ENCODE measurements around the gene PPP1CB. TPM values are rescaled to one million over a fixed set of nuclear protein-coding genes. Genes with fewer than 3 reads are reported as not detected.

PPP1CB gene
- total RNA-seq, 1 donor from 2014 or later = 570 TPM

DNA sequence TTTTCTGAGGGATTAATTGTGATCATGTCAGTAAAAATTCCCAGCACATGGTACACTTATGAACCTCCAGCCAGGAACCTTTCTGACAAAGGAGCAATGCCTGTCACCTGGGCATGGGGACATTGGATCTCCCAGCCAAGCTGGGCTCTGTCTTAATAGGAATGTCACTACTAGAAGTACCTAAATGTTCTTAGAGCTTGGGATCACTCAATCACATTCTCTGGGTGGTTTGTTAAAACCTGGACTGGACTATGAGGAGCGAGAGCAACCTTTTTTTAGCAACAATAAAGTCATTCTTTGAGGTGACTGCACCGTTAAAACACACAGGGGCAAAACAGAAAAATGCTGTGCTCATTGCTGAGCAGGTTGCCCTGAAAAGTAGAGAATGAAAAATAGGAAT is 6.4 kb upstream of the PPP1CB start:
- DNase-seq (ENCODE audit: low read depth) = no peak

DNA sequence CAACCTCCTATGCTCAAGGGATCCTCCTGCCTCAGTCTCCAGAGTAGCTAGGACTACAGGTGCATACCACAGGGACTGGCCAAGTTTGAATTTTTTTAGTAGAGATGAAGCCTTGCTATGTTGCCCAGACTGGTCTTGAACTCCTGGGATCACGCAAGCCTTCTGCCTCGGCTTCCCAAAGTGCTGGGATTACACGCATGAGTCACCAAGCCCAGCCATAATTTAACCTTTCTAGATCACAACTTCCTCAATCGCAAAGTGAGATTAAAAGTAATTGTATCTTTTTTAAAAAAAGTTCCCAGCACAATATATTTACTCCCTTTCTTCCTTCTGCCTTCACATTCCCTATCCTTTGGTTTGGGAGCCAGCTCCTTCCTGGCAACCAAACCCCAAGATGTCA is 5.8 kb upstream of the PPP1CB start:
- no peak for DNase-seq (ENCODE audit: low read depth)

DNA sequence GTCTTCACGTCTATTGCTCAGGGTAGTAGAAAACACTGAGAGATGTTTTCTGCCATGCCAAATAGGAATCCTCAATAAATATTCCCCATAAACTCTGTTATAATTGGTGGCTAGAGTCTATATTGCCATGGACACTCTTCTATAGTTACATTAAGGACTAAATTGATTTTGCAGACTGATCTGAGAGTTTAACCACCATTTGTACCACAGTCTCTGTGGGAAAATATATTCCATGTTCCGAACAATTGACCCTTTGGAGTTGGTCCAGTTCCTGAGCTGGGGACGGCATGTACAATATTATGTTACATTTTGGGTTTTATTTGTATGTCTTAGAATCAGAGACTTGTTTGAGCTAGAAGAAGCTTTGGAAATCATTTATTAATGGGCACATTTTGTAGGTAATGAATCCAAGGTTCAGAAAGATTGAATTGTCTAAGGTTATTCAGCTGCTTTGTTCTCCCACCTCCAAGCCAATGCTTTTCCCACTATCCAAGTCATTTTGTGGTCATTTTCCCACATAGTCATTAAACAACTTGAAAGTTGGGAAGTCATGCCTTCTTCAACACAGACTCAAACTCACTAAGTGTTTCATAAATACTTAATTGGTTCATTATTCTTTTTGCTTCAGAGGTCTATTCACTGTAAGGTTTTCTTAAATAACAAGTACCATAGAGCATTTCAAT is 5.1 kb upstream of the PPP1CB start:
- peak; percentile 59 for DNase-seq (ENCODE audit: low read depth)

DNA sequence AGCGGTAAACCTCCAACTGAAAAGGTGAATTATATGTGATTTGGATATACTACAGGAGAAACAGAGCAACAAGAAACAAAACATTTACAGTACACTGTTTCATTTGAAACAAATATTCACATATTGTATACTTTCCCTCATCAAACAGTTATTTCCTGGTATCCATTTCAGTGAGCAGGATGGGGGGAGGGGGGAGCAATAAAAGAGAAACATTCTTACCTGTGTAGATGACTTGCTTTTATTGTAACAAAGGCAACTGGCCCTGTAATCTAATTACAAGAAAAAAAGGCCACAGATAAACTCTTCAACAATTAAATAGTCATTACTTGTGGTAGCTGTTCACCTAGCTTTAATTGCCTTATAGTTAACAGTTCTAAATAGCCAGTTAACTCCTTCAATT is 3.9 kb upstream of the PPP1CB start:
- DNase-seq (ENCODE audit: low read depth) = peak; percentile 36

DNA sequence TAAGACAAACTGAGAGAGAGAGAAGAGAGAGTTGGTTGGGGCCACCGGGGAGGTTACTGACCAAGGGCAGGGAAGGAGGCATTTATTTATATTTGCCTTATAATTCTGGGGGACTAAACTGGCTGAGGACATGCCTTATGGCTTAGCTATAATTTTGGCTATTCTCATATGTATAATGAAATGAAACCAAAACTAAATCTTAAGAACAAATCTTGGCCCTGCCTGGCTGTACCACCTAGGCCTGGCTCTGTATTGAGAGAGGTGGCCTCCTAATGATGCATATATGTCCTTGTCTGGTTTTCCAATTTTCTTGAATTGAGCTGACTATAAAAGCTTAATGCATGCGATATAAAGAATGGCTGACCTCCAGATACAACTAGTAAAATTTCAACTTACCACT is 3.5 kb upstream of the PPP1CB start:
- no peak for DNase-seq (ENCODE audit: low read depth)

DNA sequence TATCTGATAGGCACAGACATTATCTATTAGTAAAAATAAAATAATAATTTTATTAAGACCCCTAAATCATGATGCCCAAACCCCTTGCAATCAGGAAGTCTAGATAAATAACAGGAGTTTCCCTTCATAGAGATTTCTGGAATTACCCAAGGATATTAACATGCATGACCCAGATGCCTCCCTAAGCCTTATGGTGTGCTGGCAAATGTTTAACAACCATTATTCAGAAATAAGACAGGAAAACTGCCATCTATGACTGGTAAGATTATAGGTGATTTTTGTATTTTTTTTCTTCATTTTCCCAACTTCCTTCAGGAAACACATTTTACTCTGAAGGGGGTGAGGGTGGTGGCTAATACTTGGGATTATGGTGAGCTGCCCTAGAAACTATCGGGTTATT is 2.7 kb upstream of the PPP1CB start:
- DNase-seq (ENCODE audit: low read depth) = peak; percentile 42

DNA sequence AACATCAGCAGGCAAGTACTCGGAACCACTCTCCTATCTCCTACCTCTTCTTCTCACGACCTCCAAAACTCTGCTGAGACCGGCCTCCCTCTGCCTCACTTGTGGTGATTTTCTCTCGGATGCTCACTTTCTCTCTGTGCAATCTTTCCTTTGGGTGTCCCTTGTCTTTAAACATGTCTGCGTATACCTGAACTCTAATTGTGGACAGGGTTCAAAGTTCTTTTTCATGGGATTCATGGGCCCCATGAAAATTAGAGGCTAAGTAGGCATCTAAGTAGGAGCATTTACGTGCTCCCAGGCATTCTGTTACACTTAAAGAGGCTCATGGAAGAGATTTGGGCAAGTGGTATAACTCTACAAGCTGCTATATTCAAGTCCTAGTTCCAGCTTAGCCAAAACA is 2.1 kb upstream of the PPP1CB start:
- no peak for DNase-seq (ENCODE audit: low read depth)

DNA sequence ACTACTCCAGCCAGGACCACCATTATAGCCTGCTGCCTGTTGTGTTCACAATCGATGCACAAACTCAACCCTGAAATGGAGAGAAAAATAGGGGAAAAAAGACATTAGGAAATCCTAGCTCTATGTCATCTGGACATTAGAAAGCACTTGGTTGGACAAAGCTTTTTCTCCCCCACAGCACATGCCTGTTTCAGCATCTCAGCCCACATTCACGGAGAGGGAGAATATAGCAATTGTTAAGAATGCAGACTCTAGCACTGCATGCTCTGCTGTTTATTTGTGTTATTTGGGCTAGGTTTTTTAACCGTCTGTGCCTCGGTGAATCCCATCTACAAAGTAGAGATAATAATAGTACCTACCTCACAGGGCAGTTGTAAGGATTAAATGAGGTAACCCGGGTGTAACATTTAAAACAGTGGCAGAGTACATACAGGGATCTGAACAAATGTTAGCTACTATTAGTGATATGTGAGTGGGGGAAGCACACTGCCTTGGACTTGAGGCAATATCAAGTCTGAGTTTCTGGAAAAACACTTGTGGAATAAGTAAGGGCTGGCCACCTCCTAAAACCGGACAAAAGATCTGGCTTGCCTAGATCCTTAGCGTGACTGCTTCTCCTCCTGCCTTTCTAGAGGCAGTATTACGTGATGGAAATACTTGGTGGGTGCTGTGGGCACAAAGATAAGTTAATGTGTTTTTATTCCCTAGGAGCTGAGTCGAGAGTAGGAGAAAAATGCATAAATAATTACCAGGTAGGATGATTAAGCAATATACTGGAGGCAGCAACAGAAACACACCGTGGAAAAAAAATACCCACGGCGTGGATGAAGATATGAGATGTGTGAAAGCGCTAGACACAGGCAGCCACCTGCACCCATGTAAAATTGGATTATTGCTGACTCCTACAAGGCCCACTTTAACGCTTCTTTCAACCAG is 1.0 kb upstream of the PPP1CB start:
- peak; percentile 89 for DNase-seq (ENCODE audit: low read depth)

DNA sequence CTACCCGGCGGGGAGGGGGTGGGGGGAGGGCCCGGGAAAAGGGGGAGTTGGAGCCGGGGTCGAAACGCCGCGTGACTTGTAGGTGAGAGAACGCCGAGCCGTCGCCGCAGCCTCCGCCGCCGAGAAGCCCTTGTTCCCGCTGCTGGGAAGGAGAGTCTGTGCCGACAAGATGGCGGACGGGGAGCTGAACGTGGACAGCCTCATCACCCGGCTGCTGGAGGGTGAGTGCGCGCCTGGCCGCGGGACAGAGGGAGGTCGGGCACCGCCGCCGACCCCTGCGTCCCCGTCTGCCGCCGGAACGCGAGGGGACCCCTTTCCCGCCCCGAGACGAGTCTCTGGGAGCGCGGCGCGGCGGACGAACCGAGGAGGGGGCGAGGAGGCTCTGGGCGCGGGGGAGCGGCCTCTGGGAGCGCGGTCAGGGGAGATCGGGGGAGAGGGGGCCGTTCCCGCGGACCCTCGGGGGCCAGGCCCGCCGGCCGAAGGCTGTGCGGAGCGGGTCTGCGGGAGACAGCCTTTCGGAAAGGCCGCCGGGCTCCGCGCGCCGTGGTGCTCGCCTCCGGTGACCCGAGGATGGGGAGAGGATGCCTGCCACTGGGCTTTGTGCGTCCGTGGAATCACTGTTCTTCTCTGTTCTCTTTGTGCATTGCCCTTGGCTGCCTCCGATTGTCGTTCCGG is 463 bp downstream of the PPP1CB start:
- DNase-seq (ENCODE audit: low read depth) = no peak

DNA sequence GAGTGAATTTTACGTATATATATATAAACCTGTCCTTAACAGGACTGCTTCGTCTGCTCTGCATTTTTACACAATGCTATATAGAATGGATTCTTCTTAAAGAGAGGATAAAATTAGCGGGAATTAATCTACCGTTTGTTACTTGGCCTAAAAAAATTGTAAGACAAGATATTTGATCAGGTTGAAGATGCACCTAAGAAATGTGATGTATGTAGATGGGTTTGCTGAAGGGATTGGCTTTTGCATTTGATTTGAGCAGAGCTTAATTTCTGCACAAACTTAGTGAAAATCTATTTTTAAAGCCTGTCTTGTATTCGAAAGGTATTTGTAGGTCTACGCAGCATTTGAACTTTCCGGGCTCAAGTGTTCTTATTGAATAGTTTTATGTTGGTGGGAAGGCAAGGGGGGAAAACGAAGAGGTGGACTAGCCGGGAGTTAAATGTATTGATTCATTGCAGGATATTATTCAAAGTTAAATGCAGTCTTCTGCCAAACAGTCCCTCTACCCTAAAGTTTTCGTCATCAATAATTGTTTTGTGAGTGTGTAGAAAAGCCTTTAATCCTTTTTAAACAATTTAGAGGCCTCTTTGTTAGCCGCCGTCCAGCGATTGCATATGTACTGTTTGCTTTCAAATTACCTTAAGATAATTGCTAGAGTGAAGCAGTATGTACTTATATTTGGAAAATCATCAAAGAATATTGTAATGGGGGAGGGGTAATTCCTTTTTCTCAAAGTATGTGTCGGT is 1.2 kb downstream of the PPP1CB start:
- DNase-seq (ENCODE audit: low read depth) = no peak

DNA sequence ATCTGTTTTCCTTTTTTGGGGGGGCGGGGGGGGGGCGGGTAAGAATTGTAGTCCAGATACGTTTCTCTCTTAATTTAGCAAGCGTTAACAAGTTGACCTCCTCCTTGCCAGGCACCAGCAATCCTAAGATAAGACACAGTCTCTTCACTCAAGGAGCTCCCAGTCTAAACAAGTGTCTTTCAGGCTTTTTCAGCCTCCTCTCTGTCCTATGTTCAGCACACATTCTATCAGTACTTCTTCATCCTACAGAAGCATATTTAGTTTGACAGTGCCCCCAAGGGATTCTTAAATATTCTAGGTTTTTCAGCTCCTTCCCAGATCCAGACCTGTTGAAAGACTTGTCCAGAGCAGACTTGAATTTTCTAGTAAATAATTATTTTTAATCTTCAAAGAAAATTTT is 2.7 kb downstream of the PPP1CB start:
- DNase-seq (ENCODE audit: low read depth) = no peak

DNA sequence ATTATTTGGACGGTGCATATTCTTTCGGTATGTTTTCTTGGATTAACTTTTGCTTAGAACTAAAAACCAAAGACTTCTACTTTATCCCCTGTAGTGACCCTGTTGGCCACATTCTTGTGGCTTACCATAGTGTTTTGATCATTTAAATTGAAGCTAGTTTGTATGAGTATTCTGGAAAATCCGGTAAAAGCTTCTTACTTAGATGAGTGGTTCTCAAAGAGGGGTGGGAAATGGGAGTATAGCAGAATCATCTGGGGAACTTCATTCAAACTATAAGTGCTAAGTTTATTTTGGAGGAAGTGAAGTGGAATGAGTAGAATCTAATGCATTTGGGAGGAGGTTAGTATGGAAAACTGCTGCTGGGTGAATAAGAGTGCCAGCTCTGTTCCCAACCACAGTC is 3.8 kb downstream of the PPP1CB start:
- DNase-seq (ENCODE audit: low read depth) = peak; percentile 45

DNA sequence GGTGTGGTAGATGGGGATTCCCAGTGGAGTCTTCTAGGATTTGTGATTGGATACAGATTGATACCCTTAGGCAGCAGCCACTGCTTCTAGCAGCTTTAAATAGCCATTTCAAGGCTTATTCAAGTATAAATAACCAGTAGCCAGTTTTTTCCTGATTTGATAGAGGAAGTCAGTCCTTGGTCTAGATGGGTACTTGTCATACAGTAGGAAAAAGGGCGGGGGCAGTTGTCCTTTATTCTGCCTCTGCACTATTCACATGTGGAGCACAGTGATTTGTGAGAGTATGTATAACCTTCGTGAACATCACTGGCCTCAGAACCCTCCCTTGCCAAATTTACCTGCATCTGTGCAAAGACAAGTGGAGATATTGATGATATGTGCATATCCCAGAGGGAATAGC is 6.8 kb downstream of the PPP1CB start:
- peak; percentile 41 for DNase-seq (ENCODE audit: low read depth)

DNA sequence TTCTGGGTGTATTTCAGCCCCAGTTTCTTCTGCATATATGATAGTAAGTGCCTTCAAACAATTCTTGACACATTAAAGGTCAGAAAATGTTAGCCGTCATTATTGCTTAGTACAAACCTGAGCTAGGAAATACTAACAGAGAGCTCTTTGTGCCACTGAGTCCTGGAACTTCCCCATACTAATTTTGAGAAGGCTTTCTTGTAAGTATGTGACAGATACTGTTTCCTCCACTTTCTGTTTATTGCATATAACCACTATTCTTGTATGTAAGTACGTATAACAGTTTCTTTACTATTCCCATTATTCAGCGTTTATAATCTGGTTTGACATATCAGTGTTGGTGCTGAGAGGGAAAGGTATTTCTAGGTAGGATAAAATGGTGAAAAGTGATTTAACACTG is 9.8 kb downstream of the PPP1CB start:
- no peak for DNase-seq (ENCODE audit: low read depth)

DNA sequence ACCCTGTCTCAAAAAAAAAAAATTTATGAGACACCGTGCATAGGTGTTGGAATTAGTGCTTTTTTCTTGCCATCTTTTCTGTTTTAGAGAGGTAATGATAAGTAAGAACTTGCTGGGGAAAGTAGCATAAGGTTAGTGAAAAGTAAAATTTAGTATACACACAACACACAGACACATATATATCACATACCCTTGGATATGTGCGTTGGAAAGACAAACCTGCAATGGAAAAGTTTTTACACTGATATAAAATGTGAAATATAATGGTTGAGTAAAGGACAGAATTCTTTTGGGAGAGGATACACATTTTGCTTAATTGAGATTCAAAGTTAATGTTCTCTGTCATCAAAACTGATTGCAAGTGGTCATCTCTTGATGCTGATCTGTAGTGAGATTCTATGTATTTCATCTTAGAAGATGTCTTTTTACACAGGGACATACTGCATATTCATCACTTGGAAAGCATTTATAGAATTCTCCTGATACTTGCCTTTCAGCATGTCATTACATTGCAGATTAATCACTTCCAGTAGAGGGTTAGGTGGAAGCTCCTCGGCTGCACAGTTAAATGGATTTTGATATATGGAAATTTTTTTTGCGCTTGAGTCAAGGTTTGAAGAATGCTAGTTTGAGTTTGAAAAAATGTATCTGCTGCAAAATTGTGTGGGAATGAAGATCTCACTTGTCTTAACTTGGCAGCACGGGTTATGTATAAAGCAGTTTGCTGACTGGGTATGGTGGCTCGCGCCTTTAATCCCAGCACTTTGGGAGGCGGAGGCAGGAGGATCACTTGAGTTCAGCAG is 13.5 kb downstream of the PPP1CB start:
- DNase-seq (ENCODE audit: low read depth) = no peak

DNA sequence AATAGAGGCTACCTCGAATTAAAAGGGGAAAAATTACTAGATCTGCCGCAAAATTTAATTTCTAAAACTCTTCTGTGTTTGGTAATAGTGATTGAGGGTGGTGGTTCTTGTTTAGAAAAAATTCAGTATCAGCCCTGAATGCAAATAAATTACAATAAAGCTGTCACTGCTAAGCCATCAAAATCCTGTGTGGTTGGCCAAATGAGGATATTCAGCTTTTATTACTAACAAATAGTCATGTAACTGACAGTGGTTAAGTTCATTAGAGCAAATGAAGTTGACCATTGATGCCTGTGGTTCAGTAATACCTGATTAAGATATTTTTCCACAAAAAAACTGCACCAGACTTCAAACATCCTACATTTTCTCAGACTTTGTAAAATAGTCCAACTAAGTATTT is 14.4 kb downstream of the PPP1CB start:
- DNase-seq (ENCODE audit: low read depth) = no peak

DNA sequence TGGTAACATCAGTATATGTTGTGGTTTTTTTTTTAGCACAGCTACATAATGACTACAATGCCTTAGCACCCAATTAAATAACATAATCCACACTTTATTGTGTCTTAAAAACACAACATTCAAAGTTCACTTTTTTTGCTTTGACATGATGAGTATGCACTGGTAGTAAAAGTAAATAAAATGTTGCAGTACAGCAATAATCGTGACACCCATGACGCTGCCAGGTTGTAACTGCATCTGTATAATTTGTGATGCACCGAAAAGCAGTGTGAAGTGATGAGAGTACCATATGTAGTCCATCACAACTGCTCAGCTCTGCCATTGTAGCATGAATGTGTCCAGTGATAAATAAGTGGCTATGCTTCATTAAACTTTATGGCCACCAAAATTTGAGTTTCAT is 15.7 kb downstream of the PPP1CB start:
- no peak for DNase-seq (ENCODE audit: low read depth)

DNA sequence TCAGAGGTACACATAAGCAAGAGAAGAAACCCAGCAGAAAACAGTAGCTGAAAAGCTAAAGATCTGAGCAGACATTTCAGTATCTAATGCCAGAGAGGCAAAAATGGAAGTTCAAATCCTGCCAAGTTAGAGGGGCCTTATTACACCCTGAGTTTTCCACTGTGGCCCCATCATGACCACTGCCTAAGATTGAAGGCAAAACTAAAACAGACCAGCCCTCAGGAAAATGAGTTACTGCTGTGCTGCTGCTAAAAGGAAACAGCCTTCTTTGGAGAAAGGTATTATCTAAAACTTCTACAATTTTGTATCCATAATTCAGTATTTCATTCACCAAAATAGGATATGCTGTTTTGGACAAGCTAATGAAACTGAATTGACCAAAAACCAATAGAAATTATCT is 16.8 kb downstream of the PPP1CB start:
- no peak for DNase-seq (ENCODE audit: low read depth)

DNA sequence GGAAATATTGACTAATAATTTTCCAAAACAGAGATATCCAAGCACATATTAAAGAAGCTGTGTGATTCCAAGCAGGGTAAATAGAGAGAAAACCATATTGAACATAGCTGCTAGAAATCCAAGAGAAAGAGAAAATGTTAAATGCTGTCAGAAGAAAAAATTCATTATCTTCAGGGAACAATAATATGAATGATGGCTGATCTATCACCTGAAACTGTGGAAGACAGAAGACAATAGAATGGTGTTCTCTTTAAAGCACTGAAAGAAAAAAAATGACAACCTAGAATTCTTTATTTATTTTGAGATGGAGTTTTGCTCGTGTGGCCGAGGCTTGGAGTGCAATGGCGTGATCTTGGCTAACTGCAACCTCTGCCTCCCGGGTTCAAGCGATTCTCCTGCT is 17.3 kb downstream of the PPP1CB start:
- no peak for DNase-seq (ENCODE audit: low read depth)

DNA sequence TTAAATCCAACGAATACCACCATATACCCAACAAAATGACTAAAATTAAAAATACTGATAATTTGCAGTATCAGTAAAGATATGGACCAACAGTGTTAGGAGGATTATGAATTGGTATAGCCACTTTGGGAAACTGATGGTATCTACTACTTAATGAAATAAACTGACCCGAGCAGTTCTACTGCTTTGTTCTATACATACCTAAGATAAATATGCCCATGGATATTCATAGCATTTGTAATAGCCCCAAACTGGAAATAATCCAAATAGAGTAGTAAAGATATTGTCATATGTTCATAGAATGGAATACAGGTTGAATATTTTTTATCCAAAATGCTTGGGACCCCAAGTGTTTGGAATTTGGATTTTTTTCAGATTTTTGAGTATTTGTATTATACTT is 20.7 kb downstream of the PPP1CB start:
- no peak for DNase-seq (ENCODE audit: low read depth)

DNA sequence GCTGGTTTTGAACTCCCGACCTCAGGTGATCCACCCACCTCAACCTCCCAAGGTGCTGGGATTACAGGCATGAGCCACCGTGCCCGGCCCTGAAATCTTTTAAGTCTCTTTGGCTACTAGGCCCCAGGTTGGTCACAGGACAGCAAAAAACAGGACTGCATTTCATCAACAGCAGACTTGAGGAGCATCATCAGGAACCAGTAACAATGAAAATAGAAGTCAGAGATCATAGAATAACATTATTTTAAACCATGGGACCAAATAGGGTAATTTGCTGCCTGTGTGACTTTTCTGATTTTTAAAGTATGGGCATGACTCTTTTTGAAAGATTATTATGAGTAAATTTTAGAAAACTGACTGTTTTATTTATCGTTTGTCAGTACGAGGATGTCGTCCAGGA is 24.8 kb downstream of the PPP1CB start:
- no peak for DNase-seq (ENCODE audit: low read depth)
